Heart left ventricle (tissue), 13 donors: ENCODE measurements around the gene AVPI1.

ENCODE experiments used
- POLR2A ChIP-seq, 2 donors: fragments of 450-650 bp; IDR thresholded peaks; one replicate each; pipeline ENCODE4 v1.6.1; 2017; ENCODE audit warnings: antibody characterized with exemption in 2 of 2, mild to moderate bottlenecking in 2 of 2, moderate library complexity in 2 of 2
- TF ChIP-seq, protein P1 (sequence below), 12 donors: fragments of 200-600 bp; sonication (generic) in 4 of 12; IDR thresholded peaks; one replicate each; pipeline versions ENCODE4 v1.5.0 to v1.8.0; 2018 to 2022; ENCODE audit warnings: antibody characterized with exemption in 12 of 12, mild to moderate bottlenecking in 5 of 12
- donor health status: ischemic (EF 13 %, LVEDD 7.1; RV severe dilation, severe dysfunction).
- donor health status: DM: no; HTN: yes; CAD: no.
- donor health status: DM: no; HTN: no; CAD: no.
- donor health status: ischemic (EF 25% LVEDD 6.9; RV normal size, moderate dysfunction).
- donor health status: ischemic (EF 25% LVEDD 5.7; RV mildly dilated, moderate dysfunction).
- donor health status: ischemic (EF 35%, LVEDD 5.7; RV mildly dilated, moderate dysfunction).
- donor health status: nonischemic (EF 11% LVEDD 7.7; RV severe dilation, severe dysfunction).
- donor health status: DM: yes; HTN: yes; CAD: no.
- donor health status: PGD.
- donor health status: ischemic (EF 29% LVEDD 5.4; RV normal size, mild dysfunction).
- donor health status: nonischemic (EF 23%, LVEDD 6.1; RV moderate dilation, normal function).

DNA sequence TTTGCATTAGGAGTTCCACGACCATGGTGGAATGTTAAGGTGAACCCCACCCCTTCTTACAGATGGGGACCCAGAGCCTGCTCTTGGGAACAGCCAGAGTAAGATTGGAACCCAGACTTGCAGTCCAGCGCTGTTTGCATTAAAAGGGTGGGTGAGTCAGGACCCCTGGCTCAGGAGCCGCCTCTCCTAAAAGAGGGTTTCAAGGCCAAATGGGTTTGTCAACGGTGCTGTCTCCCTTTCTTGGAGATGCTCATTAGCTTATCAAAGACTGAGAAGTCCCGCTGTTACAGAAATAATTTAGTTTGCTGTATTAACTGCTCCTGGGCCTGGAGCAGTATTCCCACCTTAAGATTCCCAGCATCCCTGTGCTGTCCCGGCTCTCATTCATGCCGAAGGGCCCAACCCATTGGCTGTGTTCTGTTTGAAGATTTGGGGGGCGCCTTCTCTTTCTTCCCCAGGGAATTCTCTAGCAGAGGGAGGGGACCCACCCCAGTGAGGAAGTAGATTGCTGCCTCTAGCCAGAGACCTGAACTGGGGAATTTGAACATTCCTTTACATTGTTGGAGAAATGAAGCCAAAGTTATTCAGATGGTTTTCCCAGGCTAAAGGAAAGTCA lies 28.3 kb upstream of the AVPI1 start:
- TF ChIP-seq, protein P1, sequence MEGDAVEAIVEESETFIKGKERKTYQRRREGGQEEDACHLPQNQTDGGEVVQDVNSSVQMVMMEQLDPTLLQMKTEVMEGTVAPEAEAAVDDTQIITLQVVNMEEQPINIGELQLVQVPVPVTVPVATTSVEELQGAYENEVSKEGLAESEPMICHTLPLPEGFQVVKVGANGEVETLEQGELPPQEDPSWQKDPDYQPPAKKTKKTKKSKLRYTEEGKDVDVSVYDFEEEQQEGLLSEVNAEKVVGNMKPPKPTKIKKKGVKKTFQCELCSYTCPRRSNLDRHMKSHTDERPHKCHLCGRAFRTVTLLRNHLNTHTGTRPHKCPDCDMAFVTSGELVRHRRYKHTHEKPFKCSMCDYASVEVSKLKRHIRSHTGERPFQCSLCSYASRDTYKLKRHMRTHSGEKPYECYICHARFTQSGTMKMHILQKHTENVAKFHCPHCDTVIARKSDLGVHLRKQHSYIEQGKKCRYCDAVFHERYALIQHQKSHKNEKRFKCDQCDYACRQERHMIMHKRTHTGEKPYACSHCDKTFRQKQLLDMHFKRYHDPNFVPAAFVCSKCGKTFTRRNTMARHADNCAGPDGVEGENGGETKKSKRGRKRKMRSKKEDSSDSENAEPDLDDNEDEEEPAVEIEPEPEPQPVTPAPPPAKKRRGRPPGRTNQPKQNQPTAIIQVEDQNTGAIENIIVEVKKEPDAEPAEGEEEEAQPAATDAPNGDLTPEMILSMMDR (IDR thresholded peaks at IDR 0.05): no peak
- TF ChIP-seq POLR2A (IDR thresholded peaks at IDR 0.05): no peak
